ENCODE measurements around the gene MRPS9. TPM values are rescaled to one million over a fixed set of nuclear protein-coding genes. Genes with fewer than 3 reads are reported as not detected.

MRPS9 gene
- total and polyA plus RNA-seq, 4 donors: 17.1 to 28.6 (median 19.5) TPM

DNA sequence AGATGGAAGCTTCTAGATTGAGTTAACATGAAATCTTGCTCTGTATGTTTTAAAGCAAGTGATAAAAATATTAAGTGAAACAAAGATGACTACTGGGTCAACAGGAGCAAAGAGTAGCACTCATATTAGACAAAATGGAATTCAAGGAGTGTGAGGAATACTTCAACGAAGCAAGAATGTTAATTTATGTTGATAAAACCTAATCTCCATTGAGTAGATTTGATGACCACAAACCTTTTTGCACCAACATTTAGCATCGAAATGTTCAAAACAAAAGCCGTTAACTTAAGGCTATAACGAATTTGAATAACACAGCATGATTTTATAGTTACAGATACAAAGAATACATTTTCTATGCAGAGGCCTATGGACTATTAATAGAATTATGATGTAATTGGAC is 35.7 kb downstream of the MRPS9 start:
- Histone ChIP-seq H3K4me1 (ENCODE audit: control insufficient read depth in 5 of 5, insufficient read depth in 5 of 5, low read length in 5 of 5) (peaks cover 0 to 4% (median 0%) of the 10 kb centered on the region in 5 donors), H3K9me3 (ENCODE audit: control insufficient read depth in 4 of 4, insufficient read depth in 3 of 4, low read length in 3 of 4) (no peaks in the 10 kb centered on the region), H3K27ac (ENCODE audit: low read depth in 1 of 2, low read length in 1 of 2) (no peak overlapping the region), H3K27me3 (ENCODE audit: control insufficient read depth in 3 of 3, insufficient read depth in 3 of 3, low read length in 2 of 3) (no peaks in the 10 kb centered on the region), H3K36me3 (ENCODE audit: control insufficient read depth in 4 of 4, insufficient read depth in 4 of 4, low read length in 4 of 4) (peaks cover 3 to 5% (median 3%) of the 10 kb centered on the region in 4 donors), H3K4me3 (no peak overlapping the region), H3K9ac (ENCODE audit: insufficient read depth in 1 of 2, low read length in 2 of 2) (no peak overlapping the region)
- WGBS, 2 donors: 84 to 97% methylated on average over 4 of the region's 4 CpGs
- TF ChIP-seq, protein P1, sequence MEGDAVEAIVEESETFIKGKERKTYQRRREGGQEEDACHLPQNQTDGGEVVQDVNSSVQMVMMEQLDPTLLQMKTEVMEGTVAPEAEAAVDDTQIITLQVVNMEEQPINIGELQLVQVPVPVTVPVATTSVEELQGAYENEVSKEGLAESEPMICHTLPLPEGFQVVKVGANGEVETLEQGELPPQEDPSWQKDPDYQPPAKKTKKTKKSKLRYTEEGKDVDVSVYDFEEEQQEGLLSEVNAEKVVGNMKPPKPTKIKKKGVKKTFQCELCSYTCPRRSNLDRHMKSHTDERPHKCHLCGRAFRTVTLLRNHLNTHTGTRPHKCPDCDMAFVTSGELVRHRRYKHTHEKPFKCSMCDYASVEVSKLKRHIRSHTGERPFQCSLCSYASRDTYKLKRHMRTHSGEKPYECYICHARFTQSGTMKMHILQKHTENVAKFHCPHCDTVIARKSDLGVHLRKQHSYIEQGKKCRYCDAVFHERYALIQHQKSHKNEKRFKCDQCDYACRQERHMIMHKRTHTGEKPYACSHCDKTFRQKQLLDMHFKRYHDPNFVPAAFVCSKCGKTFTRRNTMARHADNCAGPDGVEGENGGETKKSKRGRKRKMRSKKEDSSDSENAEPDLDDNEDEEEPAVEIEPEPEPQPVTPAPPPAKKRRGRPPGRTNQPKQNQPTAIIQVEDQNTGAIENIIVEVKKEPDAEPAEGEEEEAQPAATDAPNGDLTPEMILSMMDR (IDR thresholded peaks at IDR 0.05; ENCODE audit: control extremely low read depth, extremely low read depth): no peak
- no peak for ATAC-seq (ENCODE audit: insufficient read depth, low FRiP score)
- DNase-seq: no peak

DNA sequence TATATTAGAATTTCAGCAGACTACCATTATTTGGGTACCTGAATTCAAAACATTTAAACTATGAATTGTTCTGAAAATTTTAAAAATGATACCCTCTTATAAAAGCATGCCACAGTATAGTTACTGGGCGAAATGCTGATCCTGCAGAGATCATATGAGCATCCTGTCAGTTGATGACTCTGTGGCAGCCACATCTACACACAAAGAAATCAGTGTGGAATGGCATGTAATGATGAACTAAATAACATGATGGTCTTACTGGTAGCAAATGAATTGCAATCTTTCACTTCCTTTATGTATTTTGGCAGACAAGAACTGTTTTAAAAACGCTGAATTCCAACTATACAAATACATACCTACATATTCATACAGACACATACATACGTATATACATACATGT is 38.3 kb downstream of the MRPS9 start:
- DNase-seq (no peak), ATAC-seq (ENCODE audit: insufficient read depth, low FRiP score) (no peak)
- no peak overlapping the region for H3K27ac ChIP-seq (ENCODE audit: low read depth in 1 of 2, low read length in 1 of 2)
- TF ChIP-seq, protein P1 (IDR thresholded peaks at IDR 0.05; ENCODE audit: control extremely low read depth, extremely low read depth): no peak
- no peaks in the 10 kb centered on the region for H3K27me3 ChIP-seq (ENCODE audit: control insufficient read depth in 3 of 3, insufficient read depth in 3 of 3, low read length in 2 of 3)
- peaks cover 3 to 4% (median 3%) of the 10 kb centered on the region in 4 donors for H3K36me3 ChIP-seq (ENCODE audit: control insufficient read depth in 4 of 4, insufficient read depth in 4 of 4, low read length in 4 of 4)
- no peak overlapping the region for H3K9ac ChIP-seq (ENCODE audit: insufficient read depth in 1 of 2, low read length in 2 of 2)
- H3K4me1 ChIP-seq (ENCODE audit: control insufficient read depth in 5 of 5, insufficient read depth in 5 of 5, low read length in 5 of 5): peaks cover 0 to 16% (median 3%) of the 10 kb centered on the region in 5 donors
- WGBS, 2 donors: 96% methylated on average over 3 of the region's 3 CpGs
- H3K9me3 ChIP-seq (ENCODE audit: control insufficient read depth in 4 of 4, insufficient read depth in 3 of 4, low read length in 3 of 4): no peaks in the 10 kb centered on the region
- H3K4me3 ChIP-seq: no peak overlapping the region

DNA sequence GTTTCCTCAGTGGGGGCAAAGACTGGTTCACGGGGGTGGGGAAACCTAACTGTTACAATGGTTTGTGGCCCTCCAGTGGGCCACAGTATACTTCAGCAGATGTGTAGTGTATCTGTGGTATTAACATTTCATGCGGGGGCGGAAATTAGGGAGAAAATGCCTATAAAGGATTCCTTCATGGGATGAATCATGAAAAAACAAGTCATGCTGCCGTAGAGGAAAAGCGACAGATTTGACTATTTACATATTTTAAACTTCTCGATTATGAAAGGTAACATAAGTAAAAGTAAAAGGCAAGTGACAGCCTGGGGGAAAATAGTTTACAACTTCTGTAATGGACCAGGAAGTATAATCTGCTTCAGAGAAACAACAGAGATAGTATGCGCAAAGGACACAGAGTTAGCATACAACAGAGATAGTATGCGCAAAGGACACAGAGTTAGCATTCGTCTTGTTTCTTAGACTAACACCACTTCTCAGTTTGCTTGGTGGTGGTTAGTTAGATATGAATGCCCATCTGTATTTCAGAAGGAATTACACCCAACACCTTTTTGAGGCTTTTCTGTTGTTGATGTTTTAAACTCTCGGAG is 41.1 kb downstream of the MRPS9 start:
- 95 to 97% methylated on average over 10 of the region's 10 CpGs for WGBS, 2 donors
- TF ChIP-seq, protein P1 (IDR thresholded peaks at IDR 0.05; ENCODE audit: control extremely low read depth, extremely low read depth): no peak
- Histone ChIP-seq H3K4me3 (no peak overlapping the region), H3K36me3 (ENCODE audit: control insufficient read depth in 4 of 4, insufficient read depth in 4 of 4, low read length in 4 of 4) (peaks cover 0 to 4% (median 3%) of the 10 kb centered on the region in 4 donors), H3K9ac (ENCODE audit: insufficient read depth in 1 of 2, low read length in 2 of 2) (no peak overlapping the region), H3K4me1 (ENCODE audit: control insufficient read depth in 5 of 5, insufficient read depth in 5 of 5, low read length in 5 of 5) (peaks cover 0 to 29% (median 10%) of the 10 kb centered on the region in 5 donors), H3K27ac (ENCODE audit: low read depth in 1 of 2, low read length in 1 of 2) (no peak overlapping the region), H3K9me3 (ENCODE audit: control insufficient read depth in 4 of 4, insufficient read depth in 3 of 4, low read length in 3 of 4) (no peaks in the 10 kb centered on the region), H3K27me3 (ENCODE audit: control insufficient read depth in 3 of 3, insufficient read depth in 3 of 3, low read length in 2 of 3) (no peaks in the 10 kb centered on the region)
- ATAC-seq (ENCODE audit: insufficient read depth, low FRiP score) (no peak), DNase-seq (no peak)

DNA sequence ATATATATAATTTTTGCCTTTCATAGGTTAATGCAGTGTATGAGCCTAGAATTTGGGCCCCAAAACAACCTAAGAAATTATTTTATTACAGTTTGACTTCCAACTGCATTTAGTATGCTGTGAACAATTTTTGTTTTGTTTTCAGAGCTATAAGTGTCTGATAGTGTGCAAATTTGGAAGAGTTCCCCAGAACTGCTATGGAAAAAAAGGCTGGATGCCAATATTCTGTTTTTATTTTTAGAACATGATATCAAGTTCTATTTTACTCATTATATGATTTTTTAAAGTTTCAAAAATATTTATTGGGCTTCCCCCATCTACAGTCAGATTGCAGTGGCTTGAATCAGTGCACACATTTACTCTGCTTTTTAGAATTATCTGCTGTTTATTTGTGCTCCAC is 42.6 kb downstream of the MRPS9 start:
- no peak for ATAC-seq (ENCODE audit: insufficient read depth, low FRiP score)
- no peak overlapping the region for H3K9ac ChIP-seq (ENCODE audit: insufficient read depth in 1 of 2, low read length in 2 of 2)

More for the DNA sequence above, 42.6 kb downstream of the MRPS9 start:
- no peaks in the 10 kb centered on the region for H3K27me3 ChIP-seq (ENCODE audit: control insufficient read depth in 3 of 3, insufficient read depth in 3 of 3, low read length in 2 of 3)
- no peaks in the 10 kb centered on the region for H3K9me3 ChIP-seq (ENCODE audit: control insufficient read depth in 4 of 4, insufficient read depth in 3 of 4, low read length in 3 of 4)
- no peak overlapping the region for H3K4me3 ChIP-seq
- TF ChIP-seq, protein P1 (IDR thresholded peaks at IDR 0.05; ENCODE audit: control extremely low read depth, extremely low read depth): no peak
- peak in 2 of 3 donors; percentile 72 to 83 for DNase-seq
- peaks cover 0 to 4% (median 0%) of the 10 kb centered on the region in 4 donors for H3K36me3 ChIP-seq (ENCODE audit: control insufficient read depth in 4 of 4, insufficient read depth in 4 of 4, low read length in 4 of 4)
- H3K4me1 ChIP-seq (ENCODE audit: control insufficient read depth in 5 of 5, insufficient read depth in 5 of 5, low read length in 5 of 5): peaks cover 0 to 29% (median 10%) of the 10 kb centered on the region in 5 donors
- H3K27ac ChIP-seq (ENCODE audit: low read depth in 1 of 2, low read length in 1 of 2): no peak overlapping the region
